ENCODE measurements around the gene IP6K3.

Gene IP6K3

GRCh38 chr6:33746651-33747100, at the start of gene IP6K3:
IP6K3 (minus strand) TSS chr6:33746905; CDS start chr6:33735476, 11,429 bp downstream.
- peak; percentile 29 for DNase-seq (ENCODE audit: low spot score)

- DNase-seq (ENCODE audit: low spot score) = no peak
Observed at GRCh38 chr6:33794910-33795623, 48.4 kb upstream of the IP6K3 start.

- no peak for DNase-seq (ENCODE audit: low spot score)
Observed at GRCh38 chr6:33792981-33793380, 46.3 kb upstream of the IP6K3 start.

- DNase-seq (ENCODE audit: low spot score) = no peak
Observed at GRCh38 chr6:33791620-33792019, 44.9 kb upstream of the IP6K3 start.

- no peak for DNase-seq (ENCODE audit: low spot score)
Observed at GRCh38 chr6:33790910-33791309, 44.2 kb upstream of the IP6K3 start.

GRCh38 chr6:33790379-33790778, 43.7 kb upstream of the IP6K3 start:
- no peak for DNase-seq (ENCODE audit: low spot score)

GRCh38 chr6:33789550-33789895, 42.8 kb upstream of the IP6K3 start:
- DNase-seq (ENCODE audit: low spot score) = no peak

GRCh38 chr6:33788694-33789549, 42.2 kb upstream of the IP6K3 start, which contains the start of gene LEMD2:
LEMD2 (minus strand) TSS chr6:33789130; CDS start chr6:33789116, 14 bp downstream.
- DNase-seq (ENCODE audit: low spot score) = peak; percentile 97

- peak; percentile 82 for DNase-seq (ENCODE audit: low spot score)
Observed at GRCh38 chr6:33787954-33788693, 41.4 kb upstream of the IP6K3 start.

- peak; percentile 57 for DNase-seq (ENCODE audit: low spot score)
Observed at GRCh38 chr6:33787346-33787953, 40.7 kb upstream of the IP6K3 start.

GRCh38 chr6:33786736-33787135, 40.0 kb upstream of the IP6K3 start:
- no peak for DNase-seq (ENCODE audit: low spot score)

- DNase-seq (ENCODE audit: low spot score) = no peak
Observed at GRCh38 chr6:33785778-33786177, 39.1 kb upstream of the IP6K3 start.

GRCh38 chr6:33784787-33785186, 38.1 kb upstream of the IP6K3 start:
- DNase-seq (ENCODE audit: low spot score) = no peak

- no peak for DNase-seq (ENCODE audit: low spot score)
Observed at GRCh38 chr6:33783781-33784520, 37.2 kb upstream of the IP6K3 start.

GRCh38 chr6:33782561-33782960, 35.9 kb upstream of the IP6K3 start:
- no peak for DNase-seq (ENCODE audit: low spot score)

- DNase-seq (ENCODE audit: low spot score) = peak; percentile 60
Observed at GRCh38 chr6:33781131-33781975, 34.6 kb upstream of the IP6K3 start.

- DNase-seq (ENCODE audit: low spot score) = no peak
Observed at GRCh38 chr6:33779895-33780294, 33.2 kb upstream of the IP6K3 start.

GRCh38 chr6:33779290-33779689, 32.6 kb upstream of the IP6K3 start:
- no peak for DNase-seq (ENCODE audit: low spot score)

- DNase-seq (ENCODE audit: low spot score) = no peak
Observed at GRCh38 chr6:33778444-33779121, 31.9 kb upstream of the IP6K3 start.
